HepG2 (cell line): Measurements from ENCODE around the gene LSM11. TPM values are rescaled to one million over a fixed set of nuclear protein-coding genes. Genes with fewer than 3 reads are reported as not detected.

ENCODE experiments used
- ATAC-seq: fragments of 200-7000 bp; cut with Tn5 transposase; 3 replicates; pipeline ENCODE4 v1.9.1; 2020; ENCODE audit warnings: mild to moderate bottlenecking, moderate library complexity
- BruUV-seq: library from RNA; stranded (reverse); fragments of 400-500 nt; replicated peaks from 2 replicates; lab custom pipeline; 2021; lab: Mats Ljungman, UMichigan
- CTCF ChIA-PET: fragments of 300-600 bp; formaldehyde crosslinking; extraction: SDS; loops from one replicate; lab custom pipeline; 2021; ENCODE audit warnings: low total read pairs, inconsistent platforms, low intra/inter-chr PET ratio; lab: Yijun Ruan, JAX
- POLR2A ChIA-PET: fragments of 350-600 bp; sonication (Branson Sonifier 250); formaldehyde crosslinking; loops from one replicate; lab custom pipeline; 2020; ENCODE audit warnings: antibody characterized with exemption, inconsistent platforms; lab: Yijun Ruan, JAX
- DNase-seq: peaks from one replicate; pipeline ENCODE4 v3.0.0-alpha.2; 2015; ENCODE audit warnings: low spot score
- FAIRE-seq: peaks from 3 replicates; lab custom pipeline; 2011; peaks lifted over from hg19 to GRCh38; lab: Jason Lieb, UNC
- H2AFZ ChIP-seq: one replicate; pipeline ENCODE4 v1.6.1; 2011; ENCODE audit warnings: low read length, inconsistent platforms
- H3K27ac ChIP-seq: fragments of 300-600 bp; 3 replicates; pipeline ENCODE4 v1.8.0; 2011; ENCODE audit warnings: mixed run types, mild to moderate bottlenecking, mixed read lengths, low read length, inconsistent platforms; ENCODE audit not compliant: insufficient read depth; ENCODE audit errors: extremely low read length
- H3K27me3 ChIP-seq, 2 experiments: fragments of 200-600 bp in 1 of 2; 2 replicates in 1 of 2; 3 replicates in 1 of 2; pipeline versions ENCODE4 v1.6.0 to v1.8.0; 2011; ENCODE audit warnings: low read length in 2 of 2, mild to moderate bottlenecking in 2 of 2, moderate library complexity in 2 of 2, inconsistent platforms in 1 of 2; ENCODE audit not compliant: insufficient read depth in 2 of 2, control insufficient read depth in 1 of 2
- H3K36me3 ChIP-seq, 2 experiments: fragments of 200-600 bp in 1 of 2; replicated peaks in 1 of 2; 2 replicates in 1 of 2; 3 replicates in 1 of 2; pipeline versions ENCODE4 v1.5.1 to v1.8.0; 2011; ENCODE audit warnings: low read length in 2 of 2, inconsistent platforms in 1 of 2; ENCODE audit not compliant: insufficient read depth in 2 of 2, control insufficient read depth in 1 of 2
- H3K4me1 ChIP-seq: 2 replicates; pipeline ENCODE4 v1.5.1; 2012; ENCODE audit warnings: low read length, inconsistent platforms; ENCODE audit not compliant: insufficient read depth
- H3K4me2 ChIP-seq: 2 replicates; pipeline ENCODE4 v1.6.0; 2011; ENCODE audit warnings: low read depth, low read length, inconsistent platforms
- H3K4me3 ChIP-seq, 3 experiments: fragments of 200-600 bp in 1 of 3; sonication (generic), shearing (Covaris generic) in 1 of 3; replicated peaks in 1 of 3; 2 replicates each; pipeline ENCODE4 v1.5.1; 2011 to 2016; ENCODE audit warnings: low read length in 3 of 3, inconsistent platforms in 2 of 3, low read depth in 2 of 3, mild to moderate bottlenecking in 2 of 3, control low read depth in 1 of 3, mixed read lengths in 1 of 3; ENCODE audit not compliant: insufficient read depth in 1 of 3
- H3K79me2 ChIP-seq: one replicate; pipeline ENCODE4 v1.6.1; 2011; ENCODE audit warnings: low read length, inconsistent platforms; ENCODE audit not compliant: insufficient read depth
- H3K9ac ChIP-seq: 2 replicates; pipeline ENCODE4 v1.6.0; 2011; ENCODE audit warnings: mild to moderate bottlenecking, low read depth, low read length, inconsistent platforms; ENCODE audit not compliant: insufficient read depth
- H3K9me3 ChIP-seq: 2 replicates; pipeline ENCODE4 v1.5.1; 2012; ENCODE audit warnings: mild to moderate bottlenecking, low read length
- H4K20me1 ChIP-seq: 2 replicates; pipeline ENCODE4 v1.6.0; 2011; ENCODE audit warnings: inconsistent platforms, mild to moderate bottlenecking, low read length, moderate library complexity; ENCODE audit not compliant: insufficient read depth
- FOXK2 ChIP-seq: fragments of 450-650 bp; IDR thresholded peaks from 2 replicates; pipeline ENCODE4 v1.6.1; 2016
- HDAC2 ChIP-seq: sonication (generic); formaldehyde crosslinking; IDR thresholded peaks from 2 replicates; pipeline ENCODE4 v1.4.0; 2020; ENCODE audit warnings: missing genetic modification reagents
- HOXA3 ChIP-seq: sonication (generic); formaldehyde crosslinking; IDR thresholded peaks from 2 replicates; pipeline ENCODE4 v1.5.0; 2020; ENCODE audit warnings: missing genetic modification reagents
- JDP2 ChIP-seq: sonication (generic); formaldehyde crosslinking; IDR thresholded peaks from 2 replicates; pipeline ENCODE4 v1.8.1; 2022; ENCODE audit warnings: missing genetic modification reagents, borderline replicate concordance
- PPARG ChIP-seq: conservative IDR thresholded peaks from 2 replicates; pipeline ENCODE4 v1.6.1; 2016; ENCODE audit warnings: missing biosample characterization, missing genetic modification reagents
- SMAD1 ChIP-seq: sonication (generic); formaldehyde crosslinking; IDR thresholded peaks from 2 replicates; pipeline ENCODE4 v1.4.0; 2020; ENCODE audit warnings: missing genetic modification reagents, low read depth, mild to moderate bottlenecking, borderline replicate concordance
- SRSF4 ChIP-seq: fragments of 200-400 bp; formaldehyde crosslinking; IDR thresholded peaks from one replicate; pipeline ENCODE4 v1.6.1; 2018; ENCODE audit warnings: mild to moderate bottlenecking, low read depth, low read length, moderate library complexity; ENCODE audit not compliant: poor library complexity, severe bottlenecking
- STAT5B ChIP-seq: sonication (generic); formaldehyde crosslinking; IDR thresholded peaks from 2 replicates; pipeline ENCODE4 v1.4.0; 2020; ENCODE audit warnings: missing genetic modification reagents
- ZBTB20 ChIP-seq: sonication (generic); formaldehyde crosslinking; IDR thresholded peaks from 2 replicates; pipeline ENCODE4 v1.8.1; 2023; ENCODE audit warnings: missing genetic modification reagents, low read depth, mild to moderate bottlenecking, borderline replicate concordance
- ZNF274 ChIP-seq: sonication (generic); formaldehyde crosslinking; IDR thresholded peaks from 2 replicates; pipeline ENCODE4 v1.5.1; 2020; ENCODE audit warnings: mild to moderate bottlenecking, missing genetic modification reagents
- ZNF605 ChIP-seq: sonication (generic); formaldehyde crosslinking; IDR thresholded peaks from 2 replicates; pipeline ENCODE4 v1.8.0; 2022; ENCODE audit warnings: mild to moderate bottlenecking, missing genetic modification reagents
- WGBS: methylation state at CpG from one replicate; pipeline ENCODE4 v1.1.6; 2017; ENCODE audit warnings: low lambda C conversion rate; 5-methylcytosine and 5-hydroxymethylcytosine counted together
- in situ Hi-C: cut with HindIII; loops from 2 replicates; pipeline ENCODE4 v1.10.0; 2017; ENCODE audit warnings: low pct_unique_long_range_greater_than_20kb; ENCODE audit not compliant: extremely low pct_ligation_motif_present
- intact Hi-C: fragments of 100-400 bp; cut with micrococcal nuclease; formaldehyde crosslinking; loops from one replicate; pipeline ENCODE4 v1.10.0; 2022; ENCODE audit not compliant: unreplicated experiment
- polyA plus RNA-seq, 8 experiments: library from polyadenylated mRNA; depleted of rRNA in 3 of 8; stranded (reverse) in 7 of 8; unstranded in 1 of 8; fragments of >200 nt; fragmentation: Illumina TruSeq in 4 of 8; extraction: Trizol in 4 of 8; gene quantifications; 2 replicates each; pipeline versions ENCODE4 v1.2.1 to v1.2.3, GENCODE V29; 2011 to 2016; ENCODE audit warnings: low read depth in 4 of 8, missing spikeins in 1 of 8, mixed read lengths in 1 of 8; ENCODE audit not compliant: insufficient read depth in 1 of 8
- total RNA-seq, 5 experiments: library from RNA; depleted of rRNA; stranded (reverse); fragments of >200 nt; fragmentation: Illumina TruSeq; extraction: Trizol; gene quantifications; 2 replicates each; pipeline ENCODE4 v1.2.3, GENCODE V29; 2016; ENCODE audit warnings: low read depth in 1 of 5
- TF ChIP-seq, protein P1 (sequence below): IDR thresholded peaks from 2 replicates; pipeline ENCODE4 v1.6.1; 2016; ENCODE audit warnings: control low read depth
- TF ChIP-seq, protein P2 (sequence below): sonication (generic); formaldehyde crosslinking; IDR thresholded peaks from 2 replicates; pipeline ENCODE4 v1.5.0; 2020; ENCODE audit warnings: missing genetic modification reagents

The LSM11 gene
- total and polyA plus RNA-seq, 2 of the 13 experiments (the other 11 are each of a cell fraction or from before 2014, with no cell fraction given) = 4.5 to 7.2 TPM

DNA sequence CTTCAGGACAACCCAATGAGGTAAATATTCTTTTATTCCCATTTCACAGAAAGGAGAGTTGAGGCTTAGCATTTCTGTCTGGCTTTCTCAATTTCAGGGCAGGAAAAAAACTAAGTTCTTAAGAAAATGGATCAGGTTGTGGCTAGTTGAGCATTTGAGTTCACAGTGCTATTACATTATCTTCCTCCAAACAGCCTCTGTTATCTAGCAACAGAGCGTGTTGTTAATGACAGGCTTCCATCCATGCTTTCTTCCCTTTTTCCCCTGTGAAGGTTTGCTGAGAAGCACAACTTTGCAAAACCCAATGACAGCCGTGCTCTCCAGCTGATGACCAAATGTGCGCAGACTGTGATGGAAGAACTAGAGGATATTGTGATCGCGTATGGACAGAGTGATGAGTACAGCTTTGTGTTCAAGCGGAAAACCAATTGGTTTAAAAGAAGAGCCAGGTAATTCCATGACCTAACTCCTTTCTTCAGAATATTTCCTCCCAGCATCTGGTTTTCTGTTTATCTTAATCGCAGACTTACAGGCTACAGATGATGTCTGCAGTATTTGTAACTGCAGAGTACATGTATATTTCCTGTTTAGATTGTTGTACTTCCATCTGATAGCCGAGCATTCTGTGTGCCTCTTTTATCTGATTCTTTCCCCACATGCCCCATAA lies 10.8 kb upstream of the LSM11 start:
- H3K9me3 ChIP-seq = no peaks in the 10 kb centered on the region
- intact Hi-C loops (no loop called here), in situ Hi-C loops (loop anchor here (25.0 kb wide), 1 partner anchor 395 kb away; a partner anchor contains a TSS)
- TF ChIP-seq SMAD1 (CRISPR knock-in tag) (no peak), ZBTB20 (CRISPR knock-in tag) (no peak), JDP2 (CRISPR knock-in tag) (no peak), SRSF4 (no peak), HOXA3 (CRISPR knock-in tag) (no peak), ZNF605 (CRISPR knock-in tag) (no peak), STAT5B (CRISPR knock-in tag) (no peak), ZNF274 (CRISPR knock-in tag) (no peak), FOXK2 (no peak), HDAC2 (CRISPR knock-in tag) (no peak), PPARG (CRISPR knock-in tag) (no peak)
- TF ChIP-seq, protein P1, sequence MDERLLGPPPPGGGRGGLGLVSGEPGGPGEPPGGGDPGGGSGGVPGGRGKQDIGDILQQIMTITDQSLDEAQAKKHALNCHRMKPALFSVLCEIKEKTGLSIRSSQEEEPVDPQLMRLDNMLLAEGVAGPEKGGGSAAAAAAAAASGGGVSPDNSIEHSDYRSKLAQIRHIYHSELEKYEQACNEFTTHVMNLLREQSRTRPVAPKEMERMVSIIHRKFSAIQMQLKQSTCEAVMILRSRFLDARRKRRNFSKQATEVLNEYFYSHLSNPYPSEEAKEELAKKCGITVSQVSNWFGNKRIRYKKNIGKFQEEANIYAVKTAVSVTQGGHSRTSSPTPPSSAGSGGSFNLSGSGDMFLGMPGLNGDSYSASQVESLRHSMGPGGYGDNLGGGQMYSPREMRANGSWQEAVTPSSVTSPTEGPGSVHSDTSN (CRISPR knock-in tag) = no peak
- TF ChIP-seq, protein P2, sequence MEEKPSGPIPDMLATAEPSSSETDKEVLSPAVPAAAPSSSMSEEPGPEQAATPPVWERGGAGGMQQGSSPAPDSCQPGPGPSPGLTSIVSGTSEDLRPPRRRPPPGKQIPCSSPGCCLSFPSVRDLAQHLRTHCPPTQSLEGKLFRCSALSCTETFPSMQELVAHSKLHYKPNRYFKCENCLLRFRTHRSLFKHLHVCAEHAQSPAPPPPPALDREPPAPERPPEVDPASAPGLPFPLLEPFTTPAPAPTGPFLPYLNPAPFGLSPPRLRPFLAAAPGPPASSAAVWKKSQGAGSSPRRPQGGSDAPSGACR (CRISPR knock-in tag) = no peak
- no peak for DNase-seq
- H4K20me1 ChIP-seq = no peaks in the 10 kb centered on the region
- no peak for ATAC-seq
- H3K4me2 ChIP-seq = no peak overlapping the region
- BruUV-seq = no TSS peak
- FAIRE-seq = no peak
- ChIA-PET CTCF (no interaction called here), POLR2A (interaction anchor here (1.5 kb wide), 1 partner anchor 11 kb away, joined by 13 read pairs; the partner anchor contains the start of gene LSM11)
- 95% methylated on average over 8 of the region's 8 CpGs for WGBS
- H3K9ac ChIP-seq = no peak overlapping the region
- no peak overlapping the region for H3K4me3 ChIP-seq
- no peak overlapping the region for H3K27ac ChIP-seq
- H3K4me1 ChIP-seq = peaks cover 7% of the 10 kb centered on the region; the same call in 1 of the 2 replicates
- no peaks in the 10 kb centered on the region; a peak in 1 of 5 replicates for H3K27me3 ChIP-seq
- no peak overlapping the region for H2AFZ ChIP-seq
- no peaks in the 10 kb centered on the region for H3K79me2 ChIP-seq
- peaks cover 0 to 17% of the 10 kb centered on the region in 2 experiments; a peak in 4 of 5 replicates for H3K36me3 ChIP-seq
